Spinal cord (tissue), 10 donors: ENCODE results near the gene PGA3. TPM values are rescaled to one million over a fixed set of nuclear protein-coding genes. Genes with fewer than 3 reads are reported as not detected.
"Not testable (repeated sequence)": the region's sequence is repeated elsewhere in the genome, so short reads cannot be mapped to it uniquely, and the experiment has no call there.

ENCODE experiments used
- DNase-seq, 6 donors: peaks; one replicate each; pipeline versions ENCODE4 v3.0.0 to v3.0.0-alpha.2; 2013 to 2015; ENCODE audit warnings: low spot score in 6 of 6, low read depth in 4 of 6
- H3K27ac ChIP-seq: one replicate; pipeline ENCODE4 v1.5.1; 2013; ENCODE audit warnings: low read depth, low read length, control low read depth
- H3K27me3 ChIP-seq: one replicate; pipeline ENCODE4 v1.6.1; 2013; ENCODE audit warnings: low read length; ENCODE audit not compliant: control insufficient read depth, insufficient read depth
- H3K36me3 ChIP-seq: one replicate; pipeline ENCODE4 v1.6.1; 2013; ENCODE audit warnings: low read length; ENCODE audit not compliant: control insufficient read depth, insufficient read depth
- H3K4me1 ChIP-seq: one replicate; pipeline ENCODE4 v1.6.1; 2013; ENCODE audit warnings: low read length; ENCODE audit not compliant: control insufficient read depth, insufficient read depth
- H3K4me3 ChIP-seq: one replicate; pipeline ENCODE4 v1.5.1; 2013; ENCODE audit warnings: low read depth, low read length, control low read depth
- H3K9me3 ChIP-seq: one replicate; pipeline ENCODE4 v1.6.1; 2013; ENCODE audit warnings: low read length; ENCODE audit not compliant: control insufficient read depth, insufficient read depth
- WGBS: methylation state at CpG from one replicate; pipeline ENCODE4 v1.1.5; 2013; ENCODE audit warnings: missing lambda C conversion rate; ENCODE audit not compliant: insufficient coverage; 5-methylcytosine and 5-hydroxymethylcytosine counted together
- polyA plus RNA-seq, 2 donors: library from polyadenylated mRNA; unstranded; fragments of 120-200 nt; gene quantifications; one replicate each; pipeline ENCODE4 v1.2.1, GENCODE V29; 2013; ENCODE audit not compliant: insufficient read length in 2 of 2
- total RNA-seq, 2 donors: library from RNA; depleted of rRNA in 1 of 2; stranded (reverse); fragments of 120-200 nt in 1 of 2; fragments of >200 nt in 1 of 2; gene quantifications; one replicate each; pipeline versions ENCODE4 v1.2.3 to v1.2.4, GENCODE V29; 2013 to 2014
- donor health status: healthy.

PGA3 gene
- total and polyA plus RNA-seq, 4 donors: 0.17 to 0.66 (median 0.40) TPM

GRCh38 chr11:61240288-61240687 lies 37.0 kb downstream of the PGA3 start:
- not testable (repeated sequence) for H3K4me1 ChIP-seq, H3K4me3 ChIP-seq, H3K27ac ChIP-seq, H3K9me3 ChIP-seq, DNase-seq, H3K36me3 ChIP-seq, H3K27me3 ChIP-seq
- WGBS: 21% methylated on average over 4 of the region's 8 CpGs

GRCh38 chr11:61240875-61241274 lies 37.6 kb downstream of the PGA3 start, which contains the start of gene PGA5:
PGA5 (plus strand) TSS chr11:61241175; CDS start chr11:61241227, 52 bp downstream.
- not testable (repeated sequence) for H3K9me3 ChIP-seq, DNase-seq, H3K36me3 ChIP-seq, H3K4me3 ChIP-seq, H3K4me1 ChIP-seq, H3K27me3 ChIP-seq, H3K27ac ChIP-seq
- WGBS: no CpG with 5 or more reads among the region's 8 CpGs

- H3K27me3 ChIP-seq, H3K36me3 ChIP-seq, H3K9me3 ChIP-seq, DNase-seq, H3K4me3 ChIP-seq, H3K4me1 ChIP-seq, H3K27ac ChIP-seq: not testable (repeated sequence)
- no CpG with 5 or more reads among the region's 5 CpGs for WGBS
Measured at GRCh38 chr11:61241526-61241925, 38.2 kb downstream of the PGA3 start.

GRCh38 chr11:61245284-61245964 lies 42.1 kb downstream of the PGA3 start:
- WGBS: no CpG with 5 or more reads among the region's 10 CpGs
- not testable (repeated sequence) for H3K27ac ChIP-seq, H3K9me3 ChIP-seq, H3K27me3 ChIP-seq, DNase-seq, H3K36me3 ChIP-seq, H3K4me1 ChIP-seq, H3K4me3 ChIP-seq

DNA sequence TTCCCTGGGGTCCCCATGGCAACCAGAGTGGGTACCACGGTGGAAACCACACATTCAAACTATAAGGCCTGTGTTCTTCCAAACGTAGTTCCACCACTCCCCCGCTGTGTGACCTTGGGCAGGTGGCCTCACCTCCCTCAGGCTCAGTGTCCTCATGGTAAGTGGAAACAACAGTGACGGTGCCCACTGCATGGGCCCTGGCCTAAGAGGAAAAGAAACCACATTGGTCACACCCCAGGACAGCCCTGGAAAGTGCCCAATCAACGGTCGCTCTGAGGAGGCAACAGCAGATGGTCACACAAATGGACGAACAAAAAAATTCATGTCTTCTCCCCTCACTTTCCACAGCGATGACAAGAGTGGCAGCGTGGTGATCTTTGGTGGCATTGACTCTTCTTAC lies 44.8 kb downstream of the PGA3 start:
- DNase-seq, H3K4me3 ChIP-seq, H3K4me1 ChIP-seq, H3K36me3 ChIP-seq, H3K9me3 ChIP-seq, H3K27me3 ChIP-seq, H3K27ac ChIP-seq: not testable (repeated sequence)
- 81% methylated on average over 3 of the region's 9 CpGs for WGBS

DNA sequence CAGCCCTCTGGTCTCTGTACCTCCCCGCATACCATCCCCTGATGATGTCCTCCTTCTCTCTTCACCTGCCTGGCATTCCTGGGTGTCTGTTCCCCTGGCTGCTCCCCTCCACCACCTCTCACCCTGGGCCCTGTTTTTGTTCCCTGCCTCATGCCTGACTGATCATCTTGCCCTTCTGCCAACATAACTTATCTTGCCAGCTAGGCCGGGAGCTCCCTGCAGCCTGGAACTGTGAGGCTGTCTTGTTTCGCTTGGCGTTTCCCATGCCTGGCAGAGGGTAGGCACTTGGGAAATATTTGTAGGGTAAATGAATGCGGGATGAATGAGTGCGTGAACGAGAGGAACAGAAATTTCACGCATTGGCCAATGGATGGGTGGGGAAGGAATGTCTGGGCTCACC lies 45.9 kb downstream of the PGA3 start:
- not testable (repeated sequence) for H3K4me3 ChIP-seq, H3K27me3 ChIP-seq, H3K9me3 ChIP-seq, H3K36me3 ChIP-seq, H3K27ac ChIP-seq, H3K4me1 ChIP-seq
- 42% methylated on average over 7 of the region's 8 CpGs for WGBS
- peak in 2 of 6 donors; percentile 42 to 68 for DNase-seq

DNA sequence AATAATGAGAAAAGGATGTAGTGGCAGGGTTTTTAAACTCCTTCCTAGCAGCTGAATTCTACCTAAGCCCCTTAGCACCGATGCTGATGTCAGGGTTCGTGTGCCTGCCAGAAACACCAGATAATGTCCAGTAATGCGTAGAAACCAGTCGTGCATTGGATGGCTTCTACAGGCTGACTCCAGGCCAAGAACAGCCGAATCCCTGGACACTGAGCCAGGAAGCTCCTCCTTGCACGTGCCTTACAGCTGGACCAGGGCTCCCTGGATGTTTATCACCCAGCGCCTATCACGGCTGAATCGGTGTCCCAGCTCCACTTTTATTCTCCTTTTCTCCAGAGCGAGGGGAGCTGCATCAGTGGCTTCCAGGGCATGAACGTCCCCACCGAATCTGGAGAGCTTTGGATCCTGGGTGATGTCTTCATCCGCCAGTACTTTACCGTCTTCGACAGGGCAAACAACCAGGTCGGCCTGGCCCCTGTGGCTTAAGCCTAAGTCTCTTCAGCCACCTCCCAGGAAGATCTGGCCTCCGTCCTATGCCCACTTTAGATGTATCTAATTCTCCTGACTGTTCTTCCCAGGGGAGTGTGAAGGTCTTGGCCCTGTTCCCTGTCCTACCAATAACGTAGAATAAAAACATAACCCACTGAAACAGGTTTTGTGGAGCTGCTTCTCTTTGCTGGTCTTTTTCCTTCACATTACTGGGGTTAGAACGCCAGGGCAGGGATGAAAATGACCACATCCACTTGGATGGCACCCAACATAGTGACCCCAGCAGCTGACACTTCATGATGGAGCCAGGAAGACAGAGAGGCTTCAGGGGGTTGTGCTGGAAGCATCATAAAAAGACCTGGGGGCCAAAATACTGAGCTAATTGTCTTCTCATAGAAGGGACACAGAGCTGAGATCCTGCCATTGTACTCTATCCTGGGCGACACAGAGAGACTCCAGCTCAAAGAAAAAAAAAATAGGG lies 47.8 kb downstream of the PGA3 start:
- not testable (repeated sequence) for H3K27ac ChIP-seq, H3K4me1 ChIP-seq, H3K9me3 ChIP-seq, H3K27me3 ChIP-seq, H3K4me3 ChIP-seq, H3K36me3 ChIP-seq
- DNase-seq: peak in 2 of 6 donors; percentile 19 to 44
- 64% methylated on average over 12 of the region's 20 CpGs for WGBS

GRCh38 chr11:61252332-61252731 lies 49.0 kb downstream of the PGA3 start:
- not testable (repeated sequence) for H3K4me3 ChIP-seq, H3K9me3 ChIP-seq, H3K27me3 ChIP-seq, DNase-seq, H3K4me1 ChIP-seq, H3K27ac ChIP-seq
- 60% methylated on average over 1 of the region's 1 CpG for WGBS
- H3K36me3 ChIP-seq: peaks cover 13% of the 10 kb centered on the region

- Histone ChIP-seq H3K36me3 (peaks cover 29% of the 10 kb centered on the region), H3K4me3 (no peak overlapping the region), H3K4me1 (peaks cover 3% of the 10 kb centered on the region), H3K27ac (no peak overlapping the region), H3K9me3 (no peaks in the 10 kb centered on the region), H3K27me3 (no peaks in the 10 kb centered on the region)
- peak in 2 of 6 donors; percentile 16 to 58 for DNase-seq
- WGBS: 51% methylated on average over 9 of the region's 12 CpGs
Measured at GRCh38 chr11:61254403-61255025, 51.2 kb downstream of the PGA3 start.
